ENCODE measurements around the gene LDLRAD1.

The LDLRAD1 gene

DNA sequence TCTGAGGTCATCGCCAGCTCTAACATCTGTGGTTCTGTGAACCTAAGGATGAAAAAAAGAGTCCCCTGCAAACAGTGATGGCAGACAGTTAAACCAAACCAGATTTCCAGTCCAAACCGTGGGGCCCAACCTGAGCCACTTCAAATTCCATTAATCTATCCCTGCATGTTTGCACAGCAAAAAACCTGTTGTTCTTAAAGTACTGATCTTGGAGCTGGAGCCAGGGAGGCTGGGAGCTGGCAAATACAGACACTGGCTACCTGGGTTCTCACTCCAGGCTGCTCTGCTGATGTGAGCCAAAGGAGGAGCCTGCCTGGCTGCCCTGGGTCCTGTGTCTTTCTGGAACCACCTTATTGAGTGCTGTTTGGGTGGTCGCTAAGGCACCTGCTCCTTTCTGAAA, 16.4 kb downstream of the LDLRAD1 start:
- no peak; the same call in 1 of the 3 replicates for ATAC-seq
- no peak for TF ChIP-seq ZNF70 (CRISPR knock-in tag; IDR thresholded peaks at IDR 0.05)
- TF ChIP-seq BACH2 (CRISPR knock-in tag; IDR thresholded peaks at IDR 0.05; ENCODE audit: borderline replicate concordance) = no peak
- no peak for TF ChIP-seq OSR1 (CRISPR knock-in tag; IDR thresholded peaks at IDR 0.05)
- no peak for TF ChIP-seq ZC3H10 (CRISPR knock-in tag; IDR thresholded peaks at IDR 0.05)
- no peak for TF ChIP-seq ZFP30 (CRISPR knock-in tag; IDR thresholded peaks at IDR 0.05)
- TF ChIP-seq TOX (CRISPR knock-in tag; IDR thresholded peaks at IDR 0.05; ENCODE audit: borderline replicate concordance) = no peak
- TF ChIP-seq, protein P1, sequence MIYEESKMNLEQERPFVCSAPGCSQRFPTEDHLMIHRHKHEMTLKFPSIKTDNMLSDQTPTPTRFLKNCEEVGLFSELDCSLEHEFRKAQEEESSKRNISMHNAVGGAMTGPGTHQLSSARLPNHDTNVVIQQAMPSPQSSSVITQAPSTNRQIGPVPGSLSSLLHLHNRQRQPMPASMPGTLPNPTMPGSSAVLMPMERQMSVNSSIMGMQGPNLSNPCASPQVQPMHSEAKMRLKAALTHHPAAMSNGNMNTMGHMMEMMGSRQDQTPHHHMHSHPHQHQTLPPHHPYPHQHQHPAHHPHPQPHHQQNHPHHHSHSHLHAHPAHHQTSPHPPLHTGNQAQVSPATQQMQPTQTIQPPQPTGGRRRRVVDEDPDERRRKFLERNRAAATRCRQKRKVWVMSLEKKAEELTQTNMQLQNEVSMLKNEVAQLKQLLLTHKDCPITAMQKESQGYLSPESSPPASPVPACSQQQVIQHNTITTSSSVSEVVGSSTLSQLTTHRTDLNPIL (CRISPR knock-in tag; IDR thresholded peaks at IDR 0.05; ENCODE audit: low read depth) = no peak
- TF ChIP-seq SNAI2 (CRISPR knock-in tag; IDR thresholded peaks at IDR 0.05) = no peak
- no peak for TF ChIP-seq PPARA (CRISPR knock-in tag; IDR thresholded peaks at IDR 0.05; ENCODE audit: borderline replicate concordance)
- no peak for TF ChIP-seq ARNTL (CRISPR knock-in tag; IDR thresholded peaks at IDR 0.05; ENCODE audit: borderline replicate concordance, low read depth)
- TF ChIP-seq ESRRG (CRISPR knock-in tag; IDR thresholded peaks at IDR 0.05) = no peak
- no peak for TF ChIP-seq ZNF8 (CRISPR knock-in tag; IDR thresholded peaks at IDR 0.05)
- TF ChIP-seq, protein P2, sequence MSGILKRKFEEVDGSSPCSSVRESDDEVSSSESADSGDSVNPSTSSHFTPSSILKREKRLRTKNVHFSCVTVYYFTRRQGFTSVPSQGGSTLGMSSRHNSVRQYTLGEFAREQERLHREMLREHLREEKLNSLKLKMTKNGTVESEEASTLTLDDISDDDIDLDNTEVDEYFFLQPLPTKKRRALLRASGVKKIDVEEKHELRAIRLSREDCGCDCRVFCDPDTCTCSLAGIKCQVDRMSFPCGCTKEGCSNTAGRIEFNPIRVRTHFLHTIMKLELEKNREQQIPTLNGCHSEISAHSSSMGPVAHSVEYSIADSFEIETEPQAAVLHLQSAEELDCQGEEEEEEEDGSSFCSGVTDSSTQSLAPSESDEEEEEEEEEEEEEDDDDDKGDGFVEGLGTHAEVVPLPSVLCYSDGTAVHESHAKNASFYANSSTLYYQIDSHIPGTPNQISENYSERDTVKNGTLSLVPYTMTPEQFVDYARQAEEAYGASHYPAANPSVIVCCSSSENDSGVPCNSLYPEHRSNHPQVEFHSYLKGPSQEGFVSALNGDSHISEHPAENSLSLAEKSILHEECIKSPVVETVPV (CRISPR knock-in tag; IDR thresholded peaks at IDR 0.05) = no peak
- TF ChIP-seq ISL1 (CRISPR knock-in tag; IDR thresholded peaks at IDR 0.05) = no peak
- TF ChIP-seq, protein P3, sequence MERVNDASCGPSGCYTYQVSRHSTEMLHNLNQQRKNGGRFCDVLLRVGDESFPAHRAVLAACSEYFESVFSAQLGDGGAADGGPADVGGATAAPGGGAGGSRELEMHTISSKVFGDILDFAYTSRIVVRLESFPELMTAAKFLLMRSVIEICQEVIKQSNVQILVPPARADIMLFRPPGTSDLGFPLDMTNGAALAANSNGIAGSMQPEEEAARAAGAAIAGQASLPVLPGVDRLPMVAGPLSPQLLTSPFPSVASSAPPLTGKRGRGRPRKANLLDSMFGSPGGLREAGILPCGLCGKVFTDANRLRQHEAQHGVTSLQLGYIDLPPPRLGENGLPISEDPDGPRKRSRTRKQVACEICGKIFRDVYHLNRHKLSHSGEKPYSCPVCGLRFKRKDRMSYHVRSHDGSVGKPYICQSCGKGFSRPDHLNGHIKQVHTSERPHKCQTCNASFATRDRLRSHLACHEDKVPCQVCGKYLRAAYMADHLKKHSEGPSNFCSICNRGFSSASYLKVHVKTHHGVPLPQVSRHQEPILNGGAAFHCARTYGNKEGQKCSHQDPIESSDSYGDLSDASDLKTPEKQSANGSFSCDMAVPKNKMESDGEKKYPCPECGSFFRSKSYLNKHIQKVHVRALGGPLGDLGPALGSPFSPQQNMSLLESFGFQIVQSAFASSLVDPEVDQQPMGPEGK (CRISPR knock-in tag; IDR thresholded peaks at IDR 0.05; ENCODE audit: borderline replicate concordance) = no peak

DNA sequence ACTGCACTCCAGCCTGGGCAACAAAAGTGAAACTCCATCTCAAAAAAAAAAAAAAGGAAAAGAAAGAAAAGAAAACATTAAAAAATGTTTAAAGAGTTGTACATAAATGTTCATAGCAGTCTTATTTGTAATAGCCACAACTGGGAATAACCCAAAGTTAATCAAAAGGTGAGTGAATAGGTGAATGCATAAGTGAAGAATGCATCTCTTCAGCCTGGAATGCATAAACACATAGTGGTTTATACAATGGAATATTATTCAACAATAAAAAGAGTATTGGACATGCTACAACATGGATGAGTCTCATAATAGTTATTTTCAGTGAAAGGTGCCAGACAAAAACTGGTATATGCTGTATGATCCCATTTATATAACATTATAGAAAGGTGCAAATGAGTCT, 18.1 kb downstream of the LDLRAD1 start:
- no peak for ATAC-seq
- TF ChIP-seq ZNF565 (CRISPR knock-in tag; conservative IDR thresholded peaks at IDR 0.05; ENCODE audit: low read depth) (no peak), PPARA (CRISPR knock-in tag; IDR thresholded peaks at IDR 0.05; ENCODE audit: borderline replicate concordance) (no peak), BACH2 (CRISPR knock-in tag; IDR thresholded peaks at IDR 0.05; ENCODE audit: borderline replicate concordance) (no peak), RARB (CRISPR knock-in tag; IDR thresholded peaks at IDR 0.05) (no peak), OSR1 (CRISPR knock-in tag; IDR thresholded peaks at IDR 0.05) (no peak), ZNF70 (CRISPR knock-in tag; IDR thresholded peaks at IDR 0.05) (no peak)

DNA sequence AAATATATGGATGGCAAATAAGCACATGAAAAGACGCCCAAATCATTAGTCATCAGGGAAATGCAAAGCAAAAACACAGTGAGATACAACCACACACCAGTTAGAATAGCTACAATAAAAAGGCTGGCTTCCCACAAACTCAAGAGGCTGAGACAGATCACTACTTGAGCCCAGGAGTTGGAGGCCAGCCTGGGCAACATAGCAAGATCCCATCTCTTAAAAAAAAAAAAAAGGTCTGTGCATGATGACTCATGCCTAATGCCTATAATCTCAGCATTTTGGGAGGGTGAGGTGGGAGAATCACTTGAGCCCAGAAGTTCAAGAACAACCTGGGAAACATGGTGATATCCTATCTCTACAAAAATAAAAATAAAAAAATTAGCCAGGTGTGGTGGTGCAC, 19.8 kb downstream of the LDLRAD1 start:
- no peak for ATAC-seq
- TF ChIP-seq OSR1 (CRISPR knock-in tag; IDR thresholded peaks at IDR 0.05) (no peak), ZFP30 (CRISPR knock-in tag; IDR thresholded peaks at IDR 0.05) (no peak), SNAI2 (CRISPR knock-in tag; IDR thresholded peaks at IDR 0.05) (no peak), ESRRG (CRISPR knock-in tag; IDR thresholded peaks at IDR 0.05) (no peak), TCF4 (CRISPR knock-in tag; IDR thresholded peaks at IDR 0.05; ENCODE audit: borderline replicate concordance) (no peak), GLIS3 (CRISPR knock-in tag; IDR thresholded peaks at IDR 0.05) (no peak), ZFP3 (CRISPR knock-in tag; IDR thresholded peaks at IDR 0.05) (no peak), ZC3H10 (CRISPR knock-in tag; IDR thresholded peaks at IDR 0.05) (no peak), RARB (CRISPR knock-in tag; IDR thresholded peaks at IDR 0.05) (no peak), ARNTL (CRISPR knock-in tag; IDR thresholded peaks at IDR 0.05; ENCODE audit: borderline replicate concordance, low read depth) (no peak), ZNF8 (CRISPR knock-in tag; IDR thresholded peaks at IDR 0.05) (no peak), TOX (CRISPR knock-in tag; IDR thresholded peaks at IDR 0.05; ENCODE audit: borderline replicate concordance) (no peak), ISL1 (CRISPR knock-in tag; IDR thresholded peaks at IDR 0.05) (no peak)
- TF ChIP-seq, protein P4, sequence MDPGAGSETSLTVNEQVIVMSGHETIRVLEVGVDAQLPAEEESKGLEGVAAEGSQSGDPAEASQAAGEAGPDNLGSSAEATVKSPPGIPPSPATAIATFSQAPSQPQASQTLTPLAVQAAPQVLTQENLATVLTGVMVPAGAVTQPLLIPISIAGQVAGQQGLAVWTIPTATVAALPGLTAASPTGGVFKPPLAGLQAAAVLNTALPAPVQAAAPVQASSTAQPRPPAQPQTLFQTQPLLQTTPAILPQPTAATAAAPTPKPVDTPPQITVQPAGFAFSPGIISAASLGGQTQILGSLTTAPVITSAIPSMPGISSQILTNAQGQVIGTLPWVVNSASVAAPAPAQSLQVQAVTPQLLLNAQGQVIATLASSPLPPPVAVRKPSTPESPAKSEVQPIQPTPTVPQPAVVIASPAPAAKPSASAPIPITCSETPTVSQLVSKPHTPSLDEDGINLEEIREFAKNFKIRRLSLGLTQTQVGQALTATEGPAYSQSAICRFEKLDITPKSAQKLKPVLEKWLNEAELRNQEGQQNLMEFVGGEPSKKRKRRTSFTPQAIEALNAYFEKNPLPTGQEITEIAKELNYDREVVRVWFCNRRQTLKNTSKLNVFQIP (CRISPR knock-in tag; IDR thresholded peaks at IDR 0.05; ENCODE audit: borderline replicate concordance, low read depth) = no peak
- TF ChIP-seq, protein P1 (CRISPR knock-in tag; IDR thresholded peaks at IDR 0.05; ENCODE audit: low read depth) = no peak
